ENCODE data around the gene MAGEB17.
"Not testable (repeated sequence)": the region's sequence is repeated elsewhere in the genome, so short reads cannot be mapped to it uniquely, and the experiment has no call there.

MAGEB17 gene

GRCh38 chrX:16156692-16157331 is 10.5 kb upstream of the MAGEB17 start:
- DNase-seq (ENCODE audit: low spot score), result no peak

- DNase-seq (ENCODE audit: low spot score), result no peak
Observed at GRCh38 chrX:16160729-16161128, 6.6 kb upstream of the MAGEB17 start.

- DNase-seq (ENCODE audit: low spot score), result not testable (repeated sequence)
Observed at GRCh38 chrX:16161173-16161572, 6.1 kb upstream of the MAGEB17 start.

GRCh38 chrX:16162391-16162790 is 4.9 kb upstream of the MAGEB17 start:
- DNase-seq (ENCODE audit: low spot score), result no peak

GRCh38 chrX:16164748-16165147 is 2.5 kb upstream of the MAGEB17 start:
- no peak for DNase-seq (ENCODE audit: low spot score)

- no peak for DNase-seq (ENCODE audit: low spot score)
Observed at GRCh38 chrX:16171039-16171438, 3.8 kb downstream of the MAGEB17 start.

- DNase-seq (ENCODE audit: low spot score), result no peak
Observed at GRCh38 chrX:16171944-16172343, 4.7 kb downstream of the MAGEB17 start.

- DNase-seq (ENCODE audit: low spot score), result no peak
Observed at GRCh38 chrX:16172391-16172790, 5.1 kb downstream of the MAGEB17 start.

GRCh38 chrX:16175329-16176061 is 8.2 kb downstream of the MAGEB17 start:
- no peak for DNase-seq (ENCODE audit: low spot score)

- DNase-seq (ENCODE audit: low spot score), result no peak
Observed at GRCh38 chrX:16177260-16177659, 10.0 kb downstream of the MAGEB17 start.

GRCh38 chrX:16183843-16184242 is 16.6 kb downstream of the MAGEB17 start:
- not testable (repeated sequence) for DNase-seq (ENCODE audit: low spot score)

GRCh38 chrX:16185725-16186136 is 18.4 kb downstream of the MAGEB17 start:
- DNase-seq (ENCODE audit: low spot score), result no peak

GRCh38 chrX:16186380-16187007 is 19.2 kb downstream of the MAGEB17 start:
- DNase-seq (ENCODE audit: low spot score), result no peak

GRCh38 chrX:16187024-16187760 is 19.9 kb downstream of the MAGEB17 start:
- no peak for DNase-seq (ENCODE audit: low spot score)

GRCh38 chrX:16188687-16189086 is 21.4 kb downstream of the MAGEB17 start:
- DNase-seq (ENCODE audit: low spot score), result no peak

- DNase-seq (ENCODE audit: low spot score), result no peak
Observed at GRCh38 chrX:16191605-16192004, 24.3 kb downstream of the MAGEB17 start.

GRCh38 chrX:16196829-16197228 is 29.5 kb downstream of the MAGEB17 start:
- no peak for DNase-seq (ENCODE audit: low spot score)

GRCh38 chrX:16199343-16199742 is 32.1 kb downstream of the MAGEB17 start:
- no peak for DNase-seq (ENCODE audit: low spot score)

- DNase-seq (ENCODE audit: low spot score), result no peak
Observed at GRCh38 chrX:16202943-16203342, 35.7 kb downstream of the MAGEB17 start.

- no peak for DNase-seq (ENCODE audit: low spot score)
Observed at GRCh38 chrX:16204538-16204937, 37.3 kb downstream of the MAGEB17 start.

GRCh38 chrX:16205840-16206239 is 38.6 kb downstream of the MAGEB17 start:
- DNase-seq (ENCODE audit: low spot score), result no peak

GRCh38 chrX:16207634-16208033 is 40.4 kb downstream of the MAGEB17 start:
- DNase-seq (ENCODE audit: low spot score), result no peak

- DNase-seq (ENCODE audit: low spot score), result no peak
Observed at GRCh38 chrX:16208601-16209000, 41.3 kb downstream of the MAGEB17 start.
